ENCODE results near the gene USP2. TPM values are rescaled to one million over a fixed set of nuclear protein-coding genes. Genes with fewer than 3 reads are reported as not detected.

Gene USP2
- total RNA-seq, 1 donor, result 0.43 TPM

GRCh38 chr11:119403021-119403420 lies 21.5 kb upstream of the USP2 start:
- no peak overlapping the region for H3K4me3 ChIP-seq (ENCODE audit: low read depth, low read length)
- no peak for TF ChIP-seq CTCF (IDR thresholded peaks at IDR 0.05; ENCODE audit: insufficient read depth, low read depth, low read length)
- peak; percentile 44 for DNase-seq (ENCODE audit: low read depth)

GRCh38 chr11:119402470-119402869 lies 21.0 kb upstream of the USP2 start:
- no peak overlapping the region for H3K4me3 ChIP-seq (ENCODE audit: low read depth, low read length)
- no peak for DNase-seq (ENCODE audit: low read depth)
- no peak for TF ChIP-seq CTCF (IDR thresholded peaks at IDR 0.05; ENCODE audit: insufficient read depth, low read depth, low read length)

- DNase-seq (ENCODE audit: low read depth), result no peak
- TF ChIP-seq CTCF (IDR thresholded peaks at IDR 0.05; ENCODE audit: insufficient read depth, low read depth, low read length), result no peak
- H3K4me3 ChIP-seq (ENCODE audit: low read depth, low read length), result no peak overlapping the region
Measured at GRCh38 chr11:119400860-119401259, 19.4 kb upstream of the USP2 start.

GRCh38 chr11:119397740-119398139 lies 16.2 kb upstream of the USP2 start:
- no peak for TF ChIP-seq CTCF (IDR thresholded peaks at IDR 0.05; ENCODE audit: insufficient read depth, low read depth, low read length)
- no peak for DNase-seq (ENCODE audit: low read depth)
- no peak overlapping the region for H3K4me3 ChIP-seq (ENCODE audit: low read depth, low read length)

- no peak for TF ChIP-seq CTCF (IDR thresholded peaks at IDR 0.05; ENCODE audit: insufficient read depth, low read depth, low read length)
- no peak for DNase-seq (ENCODE audit: low read depth)
- no peak overlapping the region for H3K4me3 ChIP-seq (ENCODE audit: low read depth, low read length)
Measured at GRCh38 chr11:119396835-119397234, 15.3 kb upstream of the USP2 start.

GRCh38 chr11:119391275-119391674 lies 9.8 kb upstream of the USP2 start:
- H3K4me3 ChIP-seq (ENCODE audit: low read depth, low read length), result no peak overlapping the region
- DNase-seq (ENCODE audit: low read depth), result no peak
- no peak for TF ChIP-seq CTCF (IDR thresholded peaks at IDR 0.05; ENCODE audit: insufficient read depth, low read depth, low read length)

- no peak overlapping the region for H3K4me3 ChIP-seq (ENCODE audit: low read depth, low read length)
- peak; percentile 49 for TF ChIP-seq CTCF (IDR thresholded peaks at IDR 0.05; ENCODE audit: insufficient read depth, low read depth, low read length)
- no peak for DNase-seq (ENCODE audit: low read depth)
Measured at GRCh38 chr11:119389611-119390254, 8.2 kb upstream of the USP2 start.

Data from fibroblast of villous mesenchyme (primary cell).